ENCODE measurements around the gene CELF2.

The CELF2 gene

GRCh38 chr10:11311027-11311426 is 293.4 kb downstream of the CELF2 start:
- H3K4me3 ChIP-seq (ENCODE audit: control insufficient read depth, low read depth, low read length), result no peak overlapping the region
- no peak for DNase-seq (ENCODE audit: low read depth)
- no peak for TF ChIP-seq CTCF (conservative IDR thresholded peaks at IDR 0.05; ENCODE audit: control insufficient read depth, insufficient read depth, low read depth, low read length)

GRCh38 chr10:11313463-11313862 is 295.8 kb downstream of the CELF2 start:
- no peak for DNase-seq (ENCODE audit: low read depth)
- no peak overlapping the region for H3K4me3 ChIP-seq (ENCODE audit: control insufficient read depth, low read depth, low read length)
- TF ChIP-seq CTCF (conservative IDR thresholded peaks at IDR 0.05; ENCODE audit: control insufficient read depth, insufficient read depth, low read depth, low read length), result no peak

DNA sequence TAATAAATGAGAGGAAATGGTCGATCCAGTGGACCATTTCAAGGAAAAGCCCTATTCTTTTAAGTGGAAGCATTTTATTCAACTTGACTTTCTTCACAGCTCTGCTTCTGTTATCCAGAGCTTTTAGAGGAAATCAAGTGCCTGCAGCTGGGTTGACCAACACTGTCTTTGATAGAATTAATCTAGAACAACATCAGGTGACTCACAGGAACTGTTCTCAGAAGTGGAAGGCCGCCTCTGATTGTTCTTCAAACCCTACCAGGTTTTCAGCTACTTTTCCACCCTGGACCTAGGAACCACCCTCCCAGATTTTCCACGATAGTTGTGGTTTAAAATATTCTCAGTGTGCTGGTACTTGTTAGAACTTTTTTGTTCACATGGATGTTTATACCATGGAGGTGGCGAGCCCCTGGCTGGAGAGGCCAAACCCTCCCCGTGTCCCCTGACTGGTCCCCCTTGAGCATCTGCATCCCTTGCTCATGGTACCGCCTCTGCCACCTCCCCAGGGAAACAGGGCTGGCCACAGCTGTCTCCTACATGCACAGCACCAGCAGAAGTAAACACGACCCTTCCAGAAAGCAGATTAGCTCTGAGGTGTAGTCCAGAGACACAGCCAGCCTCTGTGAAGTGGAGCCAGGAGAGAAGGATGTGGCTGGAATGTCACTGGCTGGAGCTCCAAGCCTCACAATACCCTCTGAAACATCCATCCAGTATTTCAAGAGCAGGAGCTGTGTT is 300.4 kb downstream of the CELF2 start:
- DNase-seq (ENCODE audit: low read depth), result no peak

DNA sequence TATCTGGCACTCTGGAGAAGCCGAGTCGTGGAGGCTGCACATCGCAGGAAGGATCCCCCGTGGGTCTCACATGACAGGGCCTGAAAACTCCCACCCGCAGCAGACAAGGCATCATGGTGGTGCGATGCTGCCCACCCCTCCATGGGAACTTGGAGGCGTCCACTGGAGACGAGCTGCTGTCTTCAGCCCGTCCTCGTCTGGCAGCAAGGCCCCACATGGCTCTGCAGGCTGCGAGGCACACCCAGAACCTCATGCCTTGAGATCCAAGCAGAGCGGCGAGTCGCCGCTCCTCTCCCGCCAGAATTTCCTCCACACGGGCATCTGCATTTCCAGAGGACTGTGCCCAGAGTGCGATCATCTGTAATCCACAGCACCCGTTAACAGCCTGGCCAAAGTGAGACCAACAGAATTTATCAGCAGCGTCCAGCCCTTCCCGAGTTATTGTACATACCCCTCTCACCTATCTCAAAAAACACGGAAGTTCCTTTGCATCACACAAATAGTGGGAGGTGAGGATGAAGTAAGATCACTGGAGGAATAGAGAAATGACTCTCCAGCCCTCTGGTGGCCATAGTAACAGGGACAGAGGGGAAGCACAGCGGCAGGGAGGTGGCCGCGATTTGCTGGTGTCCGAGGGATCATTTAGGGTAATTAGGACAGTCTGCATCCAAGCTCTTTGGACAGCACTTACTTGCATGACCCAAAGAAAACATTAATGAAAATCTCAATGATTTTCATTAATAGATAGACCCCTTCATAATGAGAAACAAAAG is 301.3 kb downstream of the CELF2 start:
- no peak for TF ChIP-seq CTCF (conservative IDR thresholded peaks at IDR 0.05; ENCODE audit: control insufficient read depth, insufficient read depth, low read depth, low read length)
- H3K4me3 ChIP-seq (ENCODE audit: control insufficient read depth, low read depth, low read length), result no peak overlapping the region
- DNase-seq (ENCODE audit: low read depth), result no peak

More for the DNA sequence above, 300.4 kb downstream of the CELF2 start:
- H3K4me3 ChIP-seq (ENCODE audit: control insufficient read depth, low read depth, low read length), result no peak overlapping the region
- no peak for TF ChIP-seq CTCF (conservative IDR thresholded peaks at IDR 0.05; ENCODE audit: control insufficient read depth, insufficient read depth, low read depth, low read length)

- DNase-seq (ENCODE audit: low read depth), result no peak
Measured at GRCh38 chr10:11319990-11320602, 302.4 kb downstream of the CELF2 start.

More at GRCh38 chr10:11319990-11320602, 302.4 kb downstream of the CELF2 start:
- no peak overlapping the region for H3K4me3 ChIP-seq (ENCODE audit: control insufficient read depth, low read depth, low read length)
- TF ChIP-seq CTCF (conservative IDR thresholded peaks at IDR 0.05; ENCODE audit: control insufficient read depth, insufficient read depth, low read depth, low read length), result no peak

All from fibroblast of mammary gland (primary cell).